IPS DF 4.7 (cell line): Measurements from ENCODE around the gene PDGFD.

Experiments used
- DNase-seq: peaks from one replicate; pipeline ENCODE4 v3.0.0-alpha.2; 2013; ENCODE audit warnings: low spot score; ENCODE audit errors: extremely low read depth

PDGFD gene

DNA sequence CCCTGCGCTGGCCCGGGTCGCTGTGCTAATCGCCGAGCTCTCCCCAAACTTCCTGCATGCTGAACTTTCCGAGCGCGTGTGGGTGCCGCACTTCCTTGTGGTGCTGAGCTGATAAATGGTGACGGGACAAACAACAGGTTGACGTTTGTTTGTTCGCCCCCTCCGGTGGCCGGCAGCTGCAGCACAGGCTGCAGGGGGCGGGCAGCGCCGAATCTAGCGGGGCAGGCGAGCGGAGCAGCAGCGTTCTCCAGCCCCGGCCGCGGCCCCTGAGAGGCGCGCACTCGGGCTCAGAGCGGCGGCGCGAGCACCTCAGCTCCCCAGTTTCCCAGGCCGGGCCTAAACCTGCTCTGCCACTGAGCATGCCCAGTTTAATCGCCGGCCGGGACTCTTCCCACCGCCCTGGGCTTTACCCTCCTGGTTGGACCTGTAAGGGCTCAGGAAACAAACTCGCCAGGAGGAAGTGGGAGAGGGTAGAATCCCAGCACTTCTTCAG is at the start of gene PDGFD:
Gene PDGFD, minus strand, starts transcription at position 120 of the 493 bp plus-strand sequence.
- DNase-seq, result peak; percentile 46

GRCh38 chr11:104206936-104207335 is 43.0 kb upstream of the PDGFD start:
- no peak for DNase-seq

GRCh38 chr11:104205838-104206237 is 41.9 kb upstream of the PDGFD start:
- no peak for DNase-seq

- DNase-seq, result no peak
Observed at GRCh38 chr11:104200688-104201087, 36.7 kb upstream of the PDGFD start.

DNA sequence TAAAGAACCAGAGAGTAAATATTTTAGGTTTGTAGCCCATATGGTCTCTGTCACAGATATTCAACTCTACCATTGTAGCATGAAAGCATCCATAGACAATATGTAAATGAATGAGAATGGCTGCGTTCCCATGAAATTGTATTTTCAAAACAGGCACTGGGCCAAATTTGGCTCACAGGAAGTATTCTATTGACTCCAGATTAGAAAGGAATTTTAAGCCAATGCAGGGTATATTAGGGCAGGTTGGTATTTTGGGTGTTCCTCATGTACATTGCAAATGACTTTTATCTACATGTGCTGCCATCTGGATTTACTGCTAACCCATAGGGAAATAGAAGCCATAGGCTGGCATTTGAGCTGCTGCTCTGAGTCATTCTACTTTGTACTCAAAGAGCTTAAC is 35.1 kb upstream of the PDGFD start:
- DNase-seq, result no peak

DNA sequence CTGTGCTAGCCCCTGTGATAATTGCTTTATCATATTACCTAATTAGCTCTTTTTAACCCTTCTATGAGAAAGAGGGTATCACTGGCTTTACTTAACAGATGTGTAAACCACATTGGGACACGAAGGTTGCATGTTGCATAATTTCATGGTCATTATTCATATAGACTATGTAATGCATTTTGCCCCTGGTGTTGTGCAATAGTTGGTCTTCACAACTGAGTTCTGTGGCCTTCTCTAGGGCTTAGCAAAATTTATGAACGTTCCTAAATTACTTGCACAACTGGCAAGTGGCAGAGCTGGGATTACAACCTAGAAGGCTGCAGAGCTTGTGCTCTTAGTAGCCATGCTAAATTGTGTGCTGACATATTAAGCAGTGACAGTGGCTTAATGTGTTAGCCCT is 34.6 kb upstream of the PDGFD start:
- DNase-seq, result no peak

GRCh38 chr11:104191124-104191523 is 27.2 kb upstream of the PDGFD start:
- DNase-seq, result no peak

DNA sequence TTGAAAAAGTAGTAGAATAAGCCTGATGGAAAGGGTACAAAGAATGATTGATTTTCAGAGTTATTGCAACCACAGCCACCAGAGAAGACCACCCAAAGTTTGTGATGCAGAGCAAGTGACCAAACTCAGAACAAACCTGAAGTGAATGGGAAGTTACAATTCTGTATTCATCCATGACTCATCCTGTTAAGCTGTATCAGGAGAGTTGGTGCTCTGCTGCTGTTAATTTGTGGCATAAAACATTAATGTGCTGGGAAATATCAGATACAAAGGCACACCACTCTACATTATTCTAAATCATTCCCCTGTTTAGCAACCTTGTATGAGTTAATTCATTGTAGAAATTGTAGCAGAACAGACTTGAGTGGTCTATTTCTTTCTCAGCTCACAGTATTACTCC is 19.6 kb upstream of the PDGFD start:
- DNase-seq, result no peak

DNA sequence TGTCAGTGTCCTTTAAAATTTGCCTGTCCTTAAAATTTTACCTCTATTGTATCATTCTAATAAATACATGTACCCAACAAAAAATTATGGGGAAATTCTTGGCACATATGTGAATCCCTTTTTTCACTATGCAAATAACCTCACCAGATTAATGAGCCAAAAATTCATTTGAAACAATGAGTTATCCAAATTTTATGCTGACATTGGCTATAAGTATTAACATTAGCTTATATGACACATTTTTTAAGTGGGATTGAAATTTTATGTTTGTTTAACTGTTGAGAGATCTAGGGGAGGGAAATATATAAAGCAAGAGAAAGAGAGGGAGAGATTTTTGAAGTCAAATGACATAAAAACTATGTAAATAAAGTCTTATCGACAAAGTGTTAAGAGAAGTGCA is 11.8 kb upstream of the PDGFD start:
- DNase-seq, result no peak

- DNase-seq, result no peak
Observed at GRCh38 chr11:104169091-104169490, 5.1 kb upstream of the PDGFD start.

GRCh38 chr11:104165014-104165413 is 1.1 kb upstream of the PDGFD start:
- DNase-seq, result no peak

- no peak for DNase-seq
Observed at GRCh38 chr11:104163100-104164027, 583 bp downstream of the PDGFD start.

- DNase-seq, result no peak
Observed at GRCh38 chr11:104161751-104162450, 2.0 kb downstream of the PDGFD start.

- DNase-seq, result no peak
Observed at GRCh38 chr11:104159356-104159755, 4.6 kb downstream of the PDGFD start.

GRCh38 chr11:104155375-104155774 is 8.6 kb downstream of the PDGFD start:
- no peak for DNase-seq

DNA sequence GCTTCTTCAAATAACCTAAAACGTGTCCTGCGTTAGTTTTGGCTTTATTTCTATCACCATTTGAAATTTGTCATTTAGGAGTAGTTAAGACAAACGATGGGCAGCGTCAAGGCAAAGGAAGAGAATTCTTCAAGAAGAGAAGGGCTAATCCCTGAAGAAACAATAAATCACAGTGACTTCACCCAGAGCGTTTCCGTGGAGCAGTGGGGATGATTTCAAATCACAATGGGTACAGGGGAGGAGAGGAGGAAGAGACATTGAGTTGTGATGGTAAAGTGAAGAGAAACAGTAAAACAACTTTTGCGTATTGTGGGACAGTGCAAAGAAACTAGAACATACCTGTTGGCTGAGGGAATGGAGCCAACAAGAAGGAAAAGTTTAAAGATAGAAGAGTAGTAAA is 9.7 kb downstream of the PDGFD start:
- DNase-seq, result no peak

DNA sequence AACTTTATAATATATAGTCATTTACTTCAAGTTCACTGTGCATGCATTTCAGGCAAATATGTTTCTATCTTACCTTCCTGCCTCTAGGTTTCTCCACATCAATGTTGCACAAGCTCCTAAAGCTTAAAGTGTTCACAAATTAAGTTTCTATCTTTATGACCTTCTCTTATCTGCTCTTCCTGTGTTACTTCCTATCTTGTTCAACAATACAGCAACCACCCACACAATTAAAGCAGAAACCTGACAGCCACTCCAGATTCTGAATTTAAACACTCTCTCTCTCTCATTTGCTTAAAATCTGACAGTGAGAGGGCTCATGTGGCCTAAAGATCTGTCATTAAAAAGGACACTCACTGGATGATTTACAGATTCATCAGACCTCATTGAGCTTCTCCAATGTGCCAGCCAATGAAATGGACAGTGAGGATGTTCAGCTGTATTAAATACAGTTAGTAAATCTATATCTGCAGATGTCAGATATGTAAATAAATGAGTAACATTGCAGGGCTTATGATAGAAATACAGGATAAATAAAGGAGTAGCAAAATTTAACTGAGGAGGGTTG is 10.9 kb downstream of the PDGFD start:
- no peak for DNase-seq

GRCh38 chr11:104151404-104152204 is 12.3 kb downstream of the PDGFD start:
- no peak for DNase-seq

DNA sequence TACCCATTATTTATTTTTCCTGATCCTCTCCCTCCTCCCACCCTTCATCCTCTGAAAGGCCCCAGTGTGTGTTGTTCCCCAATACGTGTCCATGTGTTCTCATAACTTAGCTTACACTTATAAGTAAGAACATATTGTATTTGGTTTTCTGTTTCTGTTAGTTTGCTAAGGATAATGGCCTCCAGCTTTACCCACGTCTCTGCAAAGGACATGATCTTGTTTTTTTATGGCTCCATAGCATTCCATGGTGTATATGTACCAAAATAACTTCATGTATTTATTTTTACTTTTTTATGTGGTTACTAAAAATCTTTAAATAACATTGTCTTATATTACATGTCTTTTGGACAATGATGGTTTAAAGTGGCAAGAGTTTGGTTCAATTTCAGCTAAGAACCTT is 15.2 kb downstream of the PDGFD start:
- no peak for DNase-seq

DNA sequence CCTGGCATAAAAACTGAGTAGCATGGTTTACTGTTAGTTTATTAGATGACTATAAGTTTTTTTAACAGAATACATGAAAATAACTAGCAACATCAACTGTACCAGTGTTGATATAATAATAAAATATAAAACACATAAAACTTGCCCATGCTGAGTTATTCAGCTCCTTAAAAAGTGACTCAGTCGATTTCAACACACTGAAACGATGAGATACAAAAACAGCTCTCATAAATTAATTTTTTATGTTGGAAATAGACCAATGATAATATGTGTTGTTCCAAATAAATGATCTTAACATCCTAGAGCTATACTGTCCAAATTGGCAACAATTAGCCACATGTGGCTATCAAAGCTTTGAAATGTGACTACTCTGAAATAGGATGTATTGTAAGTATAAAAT is 15.9 kb downstream of the PDGFD start:
- no peak for DNase-seq

DNA sequence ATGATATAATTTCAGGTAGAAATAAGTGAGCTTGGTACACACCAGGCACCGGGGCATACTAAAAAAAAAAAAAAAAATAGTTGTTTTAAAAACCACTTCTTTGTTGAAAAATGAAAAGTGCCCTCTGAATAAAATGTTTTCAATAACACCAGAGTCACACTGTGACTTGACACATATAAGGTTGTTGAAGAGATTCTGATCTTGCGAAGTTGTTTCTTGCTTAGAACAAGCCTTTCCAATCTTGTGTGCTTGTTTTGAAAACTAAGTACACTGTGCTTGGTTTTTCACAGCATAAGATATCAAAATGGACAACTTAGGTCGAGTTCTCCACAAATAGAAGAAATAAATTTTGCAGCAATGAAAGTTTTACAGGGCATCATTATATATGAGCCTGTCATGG is 17.0 kb downstream of the PDGFD start:
- no peak for DNase-seq
